Spleen (tissue), 11 donors: Measurements from ENCODE around the gene GALNTL6. TPM values are rescaled to one million over a fixed set of nuclear protein-coding genes. Genes with fewer than 3 reads are reported as not detected.
A peak's percentile ranks its signal among the peaks of the same experiment; 100 is the strongest.

Experiments used
- DNase-seq: peaks from one replicate; pipeline ENCODE4 v3.0.0-alpha.2; 2020
- H3K27ac ChIP-seq, 8 donors: fragments of 200-600 bp; sonication (generic) in 7 of 8; 1 replicate in 4 of 8; 2 replicates in 4 of 8; pipeline versions ENCODE4 v1.5.0 to v1.8.0; 2016 to 2021; ENCODE audit warnings: inconsistent platforms in 4 of 8, mild to moderate bottlenecking in 4 of 8, moderate library complexity in 1 of 8
- H3K27me3 ChIP-seq, 7 donors: fragments of 200-600 bp; sonication (generic) in 6 of 7; replicated peaks in 1 of 7; 1 replicate in 4 of 7; 2 replicates in 3 of 7; pipeline versions ENCODE4 v1.5.0 to v1.8.0; 2016 to 2021; ENCODE audit warnings: inconsistent platforms in 3 of 7, mild to moderate bottlenecking in 1 of 7
- H3K36me3 ChIP-seq, 6 donors: fragments of 200-600 bp; sonication (generic) in 5 of 6; 1 replicate in 4 of 6; 2 replicates in 2 of 6; pipeline versions ENCODE4 v1.5.0 to v1.8.0; 2016 to 2021; ENCODE audit warnings: inconsistent platforms in 2 of 6
- H3K4me1 ChIP-seq, 6 donors: fragments of 200-600 bp; sonication (generic) in 5 of 6; 1 replicate in 3 of 6; 2 replicates in 3 of 6; pipeline versions ENCODE4 v1.5.0 to v1.8.0; 2016 to 2021; ENCODE audit warnings: inconsistent platforms in 3 of 6
- H3K4me3 ChIP-seq, 8 donors: fragments of 200-600 bp; sonication (generic) in 7 of 8; 1 replicate in 4 of 8; 2 replicates in 4 of 8; pipeline versions ENCODE4 v1.5.0 to v1.8.0; 2016 to 2021; ENCODE audit warnings: inconsistent platforms in 4 of 8, mild to moderate bottlenecking in 4 of 8, moderate library complexity in 2 of 8
- H3K9me3 ChIP-seq, 8 donors: fragments of 200-600 bp; sonication (generic) in 7 of 8; 1 replicate in 4 of 8; 2 replicates in 4 of 8; pipeline versions ENCODE4 v1.5.0 to v1.8.0; 2016 to 2021; ENCODE audit warnings: inconsistent platforms in 4 of 8
- CTCF ChIP-seq, 11 experiments: fragments of 200-600 bp in 7 of 11; fragments of 450-650 bp in 4 of 11; sonication (generic) in 4 of 11; IDR thresholded peaks in 8 of 11; conservative IDR thresholded peaks in 3 of 11; 1 replicate in 7 of 11; 2 replicates in 4 of 11; pipeline versions ENCODE4 v1.4.0 to v1.8.0; 2016 to 2021; ENCODE audit warnings: antibody characterized with exemption in 11 of 11, inconsistent platforms in 4 of 11, mild to moderate bottlenecking in 1 of 11
- POLR2A ChIP-seq, 3 donors: fragments of 450-650 bp; IDR thresholded peaks; one replicate each; pipeline ENCODE4 v1.5.1; 2017; ENCODE audit warnings: antibody characterized with exemption in 3 of 3, mild to moderate bottlenecking in 1 of 3
- POLR2AphosphoS5 ChIP-seq, 3 donors: sonication (generic); formaldehyde crosslinking; IDR thresholded peaks; one replicate each; pipeline ENCODE4 v1.5.1; 2017; ENCODE audit warnings: antibody characterized with exemption in 3 of 3
- WGBS, 5 donors: extraction: QIAGEN DNeasy Blood & Tissue Kit in 3 of 5; methylation state at CpG; one replicate each; pipeline versions ENCODE4 v1.1.5 to v1.1.7; 2013 to 2018; 5-methylcytosine and 5-hydroxymethylcytosine counted together
- intact Hi-C: fragments of 100-400 bp; cut with DNase I; formaldehyde crosslinking; loops from one replicate; pipeline ENCODE4 v1.15.0; 2023; ENCODE audit warnings: low total_unique reads
- polyA plus RNA-seq, 3 donors: library from polyadenylated mRNA; stranded (reverse); fragments of 200-250 nt; gene quantifications; one replicate each; pipeline ENCODE4 v1.2.1, GENCODE V29; 2013
- total RNA-seq, 7 donors: library from RNA; depleted of rRNA in 3 of 7; stranded (reverse); fragments of >200 nt in 3 of 7; fragmentation: NEBNext Ultra II Directional in 4 of 7; extraction: Animal tissue kit (Norgen Biotek cat#: 25700) in 4 of 7; gene quantifications; one replicate each; pipeline versions ENCODE4 v1.1.0 to v1.2.1, GENCODE V29; 2016 to 2021
- donor health status: healthy with polysubstance abuse.
- donor health status: DM: no; HTN: no; CAD: no; lungs with moderate emphysema.
- donor health status: DM: no; HTN: no; CAD: no.
- donor health status: Bipolar disorder and iron deficiency.
- donor health status: healthy.
- donor health status: DM: no; HTN: no; CAD: no.
- donor health status: DM: yes; HTN: yes; CAD: no.

GALNTL6 gene
- total and polyA plus RNA-seq, 10 donors: 3.2 to 12.5 (median 7.1) TPM

- 36 to 75% (median 48%) methylated on average over 6 of the region's 6 CpGs for WGBS, 5 donors
Measured at GRCh38 chr4:172778583-172778982, 965.4 kb downstream of the GALNTL6 start.

GRCh38 chr4:172780566-172781081 lies 967.4 kb downstream of the GALNTL6 start:
- intact Hi-C loops: no loop called here
- DNase-seq: no peak
- WGBS, 5 donors: 57 to 71% (median 66%) methylated on average over 2 to 3 of the region's 3 CpGs
- Histone ChIP-seq H3K9me3 (no peaks in the 10 kb centered on the region), H3K4me3 (no peak overlapping the region), H3K27me3 (no peaks in the 10 kb centered on the region), H3K27ac (no peak overlapping the region), H3K4me1 (peaks cover 0 to 1% (median 0%) of the 10 kb centered on the region in 6 donors), H3K36me3 (no peaks in the 10 kb centered on the region)
- TF ChIP-seq POLR2A (IDR thresholded peaks at IDR 0.05): no peak
- TF ChIP-seq CTCF (IDR thresholded peaks at IDR 0.05 in 8 of 11, conservative IDR thresholded peaks at IDR 0.05 in 3 of 11): no peak
- no peak for TF ChIP-seq POLR2AphosphoS5 (IDR thresholded peaks at IDR 0.05)

More at GRCh38 chr4:172778583-172778982, 965.4 kb downstream of the GALNTL6 start:
- H3K9me3 ChIP-seq: no peaks in the 10 kb centered on the region
- H3K4me1 ChIP-seq: no peaks in the 10 kb centered on the region
- no peak overlapping the region for H3K27ac ChIP-seq
- TF ChIP-seq POLR2A (IDR thresholded peaks at IDR 0.05) (no peak), POLR2AphosphoS5 (IDR thresholded peaks at IDR 0.05) (no peak), CTCF (IDR thresholded peaks at IDR 0.05 in 8 of 11, conservative IDR thresholded peaks at IDR 0.05 in 3 of 11) (no peak)
- no peaks in the 10 kb centered on the region for H3K27me3 ChIP-seq
- H3K4me3 ChIP-seq: no peak overlapping the region
- no peaks in the 10 kb centered on the region for H3K36me3 ChIP-seq
- intact Hi-C loops: no loop called here
- no peak for DNase-seq

- TF ChIP-seq CTCF (IDR thresholded peaks at IDR 0.05 in 8 of 11, conservative IDR thresholded peaks at IDR 0.05 in 3 of 11): no peak
- no peak for TF ChIP-seq POLR2AphosphoS5 (IDR thresholded peaks at IDR 0.05)
- no peak for TF ChIP-seq POLR2A (IDR thresholded peaks at IDR 0.05)
- intact Hi-C loops: no loop called here
- Histone ChIP-seq H3K4me3 (no peak overlapping the region), H3K27me3 (no peaks in the 10 kb centered on the region), H3K27ac (peak overlapping the region in 1 of 8 donors; percentile 58), H3K4me1 (peaks cover 0 to 16% (median 0%) of the 10 kb centered on the region in 6 donors), H3K36me3 (no peaks in the 10 kb centered on the region), H3K9me3 (no peaks in the 10 kb centered on the region)
- WGBS, 5 donors: 65 to 97% (median 72%) methylated on average over 1 of the region's 1 CpG
- no peak for DNase-seq
Measured at GRCh38 chr4:172785613-172786012, 972.4 kb downstream of the GALNTL6 start.

- Histone ChIP-seq H3K9me3 (no peaks in the 10 kb centered on the region), H3K27me3 (no peaks in the 10 kb centered on the region), H3K4me3 (no peak overlapping the region), H3K36me3 (no peaks in the 10 kb centered on the region), H3K27ac (peak overlapping the region in 2 of 8 donors; percentile 24 to 58), H3K4me1 (peaks cover 0 to 16% (median 0%) of the 10 kb centered on the region in 6 donors)
- WGBS, 5 donors: 18 to 22% (median 21%) methylated on average over 4 of the region's 4 CpGs
- DNase-seq: no peak
- TF ChIP-seq CTCF (IDR thresholded peaks at IDR 0.05 in 8 of 11, conservative IDR thresholded peaks at IDR 0.05 in 3 of 11) (no peak), POLR2A (IDR thresholded peaks at IDR 0.05) (no peak), POLR2AphosphoS5 (IDR thresholded peaks at IDR 0.05) (no peak)
- intact Hi-C loops: no loop called here
Measured at GRCh38 chr4:172786039-172786792, 973.0 kb downstream of the GALNTL6 start.
